CD4-positive, CD25-positive, alpha-beta regulatory T cell (primary cell): ENCODE results near the gene REPIN1. TPM values are rescaled to one million over a fixed set of nuclear protein-coding genes. Genes with fewer than 3 reads are reported as not detected.

Experiments used
- ATAC-seq, 2 donors: fragments of 150-1000 bp; cut with Tn5 transposase; one replicate each; pipeline ENCODE4 v1.10.0; 2021; ENCODE audit warnings: low read depth in 2 of 2, moderate number of reproducible peaks in 2 of 2, moderate library complexity in 1 of 2
- DNase-seq, 3 donors: peaks; one replicate each; pipeline versions ENCODE4 v3.0.0 to v3.0.0-alpha.2; 2012 to 2022; ENCODE audit warnings: mixed read lengths in 1 of 3
- H3K27ac ChIP-seq: one replicate; pipeline ENCODE4 v1.7.0; 2013; ENCODE audit warnings: mild to moderate bottlenecking, low read length; ENCODE audit not compliant: insufficient read depth, poor library complexity, severe bottlenecking
- H3K27me3 ChIP-seq: one replicate; pipeline ENCODE4 v1.7.0; 2013; ENCODE audit warnings: low read length; ENCODE audit not compliant: control insufficient read depth, insufficient read depth
- H3K36me3 ChIP-seq: one replicate; pipeline ENCODE4 v1.7.0; 2013; ENCODE audit warnings: mild to moderate bottlenecking, low read length, moderate library complexity; ENCODE audit not compliant: control insufficient read depth, insufficient read depth
- H3K4me1 ChIP-seq: 2 replicates; pipeline ENCODE4 v1.7.0; 2013; ENCODE audit warnings: mild to moderate bottlenecking, low read length; ENCODE audit not compliant: insufficient read depth, control insufficient read depth, poor library complexity, severe bottlenecking
- H3K4me3 ChIP-seq: one replicate; pipeline ENCODE4 v1.7.0; 2013; ENCODE audit warnings: low read depth, mild to moderate bottlenecking, low read length, moderate library complexity
- H3K9me3 ChIP-seq, 2 experiments: 1 replicate in 1 of 2; 2 replicates in 1 of 2; pipeline ENCODE4 v1.7.0; 2013; ENCODE audit warnings: low read length in 2 of 2, mild to moderate bottlenecking in 1 of 2, moderate library complexity in 1 of 2; ENCODE audit not compliant: control insufficient read depth in 2 of 2
- H3K27ac Mint-ChIP-seq, 3 donors: one replicate each; pipeline ENCODE4 v1.8.0; 2020 to 2022; ENCODE audit warnings: mild to moderate bottlenecking in 3 of 3, mixed read lengths in 3 of 3, moderate library complexity in 2 of 3
- H3K27me3 Mint-ChIP-seq: one replicate; pipeline ENCODE4 v1.8.0; 2022; ENCODE audit warnings: mild to moderate bottlenecking, mixed read lengths
- H3K36me3 Mint-ChIP-seq: one replicate; pipeline ENCODE4 v1.8.0; 2020; ENCODE audit warnings: mixed read lengths
- H3K4me1 Mint-ChIP-seq, 4 donors: one replicate each; pipeline ENCODE4 v1.8.0; 2020 to 2022; ENCODE audit warnings: mixed read lengths in 4 of 4, mild to moderate bottlenecking in 1 of 4
- H3K4me3 Mint-ChIP-seq, 4 donors: one replicate each; pipeline ENCODE4 v1.8.0; 2020 to 2022; ENCODE audit warnings: mild to moderate bottlenecking in 4 of 4, mixed read lengths in 4 of 4, moderate library complexity in 3 of 4
- H3K9me3 Mint-ChIP-seq, 7 donors: one replicate each; pipeline ENCODE4 v1.8.0; 2020 to 2022; ENCODE audit warnings: mixed read lengths in 7 of 7, mild to moderate bottlenecking in 3 of 7, moderate library complexity in 2 of 7
- polyA plus RNA-seq, 4 donors: library from polyadenylated mRNA; unstranded; fragments of 300-500 nt; fragmentation: Illumina TruSeq; gene quantifications; one replicate each; pipeline ENCODE4 v1.2.3, GENCODE V29; 2021
- total RNA-seq: library from RNA; stranded (reverse); gene quantifications from one replicate; pipeline ENCODE4 v1.2.3, GENCODE V29; 2022

Gene REPIN1
- total and polyA plus RNA-seq, 5 donors from 2014 or later: 22.5 to 40.3 (median 29.7) TPM

DNA sequence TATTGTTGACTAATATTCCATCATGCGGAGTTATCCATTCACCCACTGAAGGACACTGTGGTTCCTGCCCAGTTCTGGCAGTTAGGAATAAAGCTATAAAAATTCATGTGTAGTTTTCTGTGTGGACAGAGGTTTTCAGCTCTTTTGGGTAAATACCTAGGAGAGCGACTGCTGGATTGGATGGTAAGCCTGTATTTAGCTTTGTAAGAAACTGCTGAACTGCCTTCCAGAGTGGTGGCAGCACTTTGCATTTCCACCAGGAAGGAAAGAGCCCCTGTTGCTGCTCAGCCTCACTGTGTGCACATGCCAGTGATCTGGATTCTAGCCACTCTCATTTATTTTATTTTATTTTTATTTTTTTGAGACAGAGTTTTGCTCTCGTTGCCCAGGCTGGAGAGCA lies 24.7 kb downstream of the REPIN1 start:
- Histone ChIP-seq H3K4me1 (peaks cover 8% of the 10 kb centered on the region), H3K4me3 (no peak overlapping the region), H3K9me3 (no peaks in the 10 kb centered on the region), H3K27me3 (no peaks in the 10 kb centered on the region), H3K36me3 (no peaks in the 10 kb centered on the region), H3K27ac (no peak overlapping the region)
- no peaks in the 10 kb centered on the region for H3K27me3 Mint-ChIP-seq
- DNase-seq: no peak
- H3K36me3 Mint-ChIP-seq: peaks cover 10% of the 10 kb centered on the region
- H3K9me3 Mint-ChIP-seq: no peaks in the 10 kb centered on the region
- no peak overlapping the region for H3K27ac Mint-ChIP-seq
- peaks cover 8 to 18% (median 15%) of the 10 kb centered on the region in 4 donors for H3K4me1 Mint-ChIP-seq
- ATAC-seq: no peak
- no peak overlapping the region for H3K4me3 Mint-ChIP-seq

DNA sequence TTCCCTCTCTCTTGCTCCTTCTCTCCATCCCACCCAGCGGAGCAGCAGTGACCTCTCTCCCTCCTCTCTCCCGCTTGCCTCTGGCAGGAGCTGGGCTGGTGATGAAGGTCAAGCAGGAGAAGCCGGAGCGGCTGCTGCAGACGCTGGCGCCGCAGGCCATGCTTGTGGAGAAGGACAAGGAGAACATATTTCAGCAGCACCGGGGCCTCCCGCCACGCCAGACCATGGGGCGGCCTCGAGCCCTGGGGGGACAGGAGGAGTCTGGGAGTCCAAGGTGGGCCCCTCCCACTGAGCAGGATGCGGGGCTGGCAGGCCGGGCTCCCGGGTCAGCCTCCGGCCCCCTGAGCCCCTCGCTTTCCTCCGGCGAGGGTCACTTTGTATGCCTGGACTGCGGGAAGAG lies 27.8 kb downstream of the REPIN1 start:
- peaks cover 8% of the 10 kb centered on the region for H3K4me1 ChIP-seq
- Mint-ChIP-seq H3K4me1 (peaks cover 8 to 16% (median 14%) of the 10 kb centered on the region in 4 donors), H3K4me3 (peak overlapping the region in 1 of 4 donors; percentile 66), H3K9me3 (no peaks in the 10 kb centered on the region), H3K27me3 (no peaks in the 10 kb centered on the region), H3K27ac (no peak overlapping the region), H3K36me3 (peaks cover 3% of the 10 kb centered on the region)
- no peak overlapping the region for H3K27ac ChIP-seq
- no peaks in the 10 kb centered on the region for H3K27me3 ChIP-seq
- H3K36me3 ChIP-seq: no peaks in the 10 kb centered on the region
- H3K4me3 ChIP-seq: no peak overlapping the region
- DNase-seq (no peak), ATAC-seq (no peak)
- no peaks in the 10 kb centered on the region for H3K9me3 ChIP-seq

- peaks cover 8 to 16% (median 14%) of the 10 kb centered on the region in 4 donors for H3K4me1 Mint-ChIP-seq
- no peak overlapping the region for H3K4me3 Mint-ChIP-seq
- DNase-seq: no peak
- H3K27me3 Mint-ChIP-seq: no peaks in the 10 kb centered on the region
- peaks cover 8% of the 10 kb centered on the region for H3K4me1 ChIP-seq
- no peak for ATAC-seq
- no peaks in the 10 kb centered on the region for H3K9me3 Mint-ChIP-seq
- no peak overlapping the region for H3K4me3 ChIP-seq
- H3K36me3 ChIP-seq: no peaks in the 10 kb centered on the region
- peaks cover 3% of the 10 kb centered on the region for H3K36me3 Mint-ChIP-seq
- H3K27ac ChIP-seq: no peak overlapping the region
- H3K27me3 ChIP-seq: no peaks in the 10 kb centered on the region
- H3K9me3 ChIP-seq: no peaks in the 10 kb centered on the region
- H3K27ac Mint-ChIP-seq: no peak overlapping the region
These were observed 28.2 kb downstream of the REPIN1 start for GRCh38 chr7:150396851-150397260.

- no peak for ATAC-seq
- Histone ChIP-seq H3K27ac (no peak overlapping the region), H3K4me1 (peaks cover 8% of the 10 kb centered on the region), H3K36me3 (no peaks in the 10 kb centered on the region), H3K4me3 (no peak overlapping the region), H3K27me3 (no peaks in the 10 kb centered on the region), H3K9me3 (no peaks in the 10 kb centered on the region)
- Mint-ChIP-seq H3K36me3 (peaks cover 3% of the 10 kb centered on the region), H3K27ac (no peak overlapping the region), H3K4me1 (peaks cover 8 to 18% (median 14%) of the 10 kb centered on the region in 4 donors), H3K27me3 (no peaks in the 10 kb centered on the region), H3K4me3 (no peak overlapping the region), H3K9me3 (no peaks in the 10 kb centered on the region)
- no peak for DNase-seq
These were observed 28.9 kb downstream of the REPIN1 start for GRCh38 chr7:150397346-150398107.

DNA sequence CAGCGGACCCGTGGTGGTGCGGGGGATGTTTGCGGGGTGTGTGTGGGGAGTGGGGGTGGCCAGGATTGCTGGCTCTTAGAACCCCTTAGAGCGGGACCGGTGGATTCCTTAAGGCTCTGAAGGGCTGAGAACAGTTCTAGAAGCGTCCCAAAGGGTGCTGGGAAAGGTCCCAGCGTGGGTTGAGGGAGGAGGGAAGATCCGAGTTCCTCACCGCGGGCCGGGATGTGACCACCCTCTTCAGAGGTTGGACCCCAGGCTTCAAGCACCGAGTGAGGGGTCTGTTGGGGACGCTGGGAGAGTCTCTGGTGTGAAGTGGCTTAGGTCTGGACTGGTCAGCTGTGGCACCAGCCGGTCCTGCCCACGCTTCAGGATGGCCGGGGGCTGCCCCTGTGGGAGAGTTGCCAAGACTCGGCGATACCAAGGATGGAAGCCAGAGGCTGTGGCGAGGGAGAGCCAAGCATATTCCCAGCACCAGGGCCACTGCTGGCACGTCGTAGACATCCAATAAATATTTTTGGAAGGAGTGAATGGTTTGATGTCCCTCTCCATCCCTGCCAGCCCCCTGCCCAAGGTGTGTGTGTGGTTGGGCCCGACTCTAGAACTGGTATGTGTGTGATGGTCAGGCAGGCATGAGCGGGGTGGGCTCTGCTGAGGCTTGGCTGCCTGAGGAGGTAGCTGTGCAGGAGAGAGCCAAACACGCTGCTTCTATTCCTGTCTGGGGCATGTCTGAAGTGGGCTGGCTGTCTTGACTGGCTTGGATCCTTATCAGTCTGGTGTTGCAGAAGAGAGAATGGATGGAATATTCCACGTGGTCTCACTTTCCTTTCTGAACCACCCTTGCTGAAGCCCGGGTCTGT lies 29.7 kb downstream of the REPIN1 start:
- H3K27me3 Mint-ChIP-seq: no peaks in the 10 kb centered on the region
- H3K36me3 ChIP-seq: no peaks in the 10 kb centered on the region
- DNase-seq (no peak), ATAC-seq (no peak)
- H3K27me3 ChIP-seq: no peaks in the 10 kb centered on the region
- peaks cover 11 to 22% (median 15%) of the 10 kb centered on the region in 4 donors for H3K4me1 Mint-ChIP-seq
- H3K36me3 Mint-ChIP-seq: peaks cover 3% of the 10 kb centered on the region
- H3K4me3 Mint-ChIP-seq: no peak overlapping the region
- peaks cover 8% of the 10 kb centered on the region for H3K4me1 ChIP-seq
- H3K9me3 Mint-ChIP-seq: no peaks in the 10 kb centered on the region
- H3K27ac ChIP-seq: no peak overlapping the region
- no peak overlapping the region for H3K4me3 ChIP-seq
- H3K27ac Mint-ChIP-seq: no peak overlapping the region
- no peaks in the 10 kb centered on the region for H3K9me3 ChIP-seq

DNA sequence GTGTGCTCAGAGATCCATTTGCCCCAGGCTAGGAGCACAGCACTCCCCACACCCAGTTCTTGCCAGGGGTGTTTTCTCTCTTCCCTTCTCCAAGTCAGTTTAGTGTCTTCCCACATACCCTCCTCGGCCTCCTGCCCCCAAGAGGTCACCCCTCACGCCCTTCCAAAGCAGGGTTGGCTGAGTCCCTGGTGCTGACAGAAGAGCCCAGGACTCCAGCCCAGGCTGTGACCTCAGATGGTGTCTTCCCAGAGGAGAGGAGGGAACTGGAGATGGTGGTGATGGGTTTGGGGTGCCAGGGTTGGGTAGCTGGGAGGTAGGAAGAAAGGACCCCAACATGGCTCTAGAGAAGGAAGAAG lies 30.3 kb downstream of the REPIN1 start:
- H3K4me1 Mint-ChIP-seq: peaks cover 9 to 26% (median 17%) of the 10 kb centered on the region in 4 donors
- H3K4me3 Mint-ChIP-seq: no peak overlapping the region
- H3K36me3 Mint-ChIP-seq: peaks cover 3% of the 10 kb centered on the region
- peaks cover 12% of the 10 kb centered on the region for H3K4me1 ChIP-seq
- H3K27ac Mint-ChIP-seq: no peak overlapping the region
- no peaks in the 10 kb centered on the region for H3K9me3 ChIP-seq
- H3K27ac ChIP-seq: no peak overlapping the region
- H3K4me3 ChIP-seq: no peak overlapping the region
- no peaks in the 10 kb centered on the region for H3K9me3 Mint-ChIP-seq
- no peaks in the 10 kb centered on the region for H3K36me3 ChIP-seq
- H3K27me3 Mint-ChIP-seq: no peaks in the 10 kb centered on the region
- DNase-seq: no peak
- no peaks in the 10 kb centered on the region for H3K27me3 ChIP-seq
- ATAC-seq: no peak

DNA sequence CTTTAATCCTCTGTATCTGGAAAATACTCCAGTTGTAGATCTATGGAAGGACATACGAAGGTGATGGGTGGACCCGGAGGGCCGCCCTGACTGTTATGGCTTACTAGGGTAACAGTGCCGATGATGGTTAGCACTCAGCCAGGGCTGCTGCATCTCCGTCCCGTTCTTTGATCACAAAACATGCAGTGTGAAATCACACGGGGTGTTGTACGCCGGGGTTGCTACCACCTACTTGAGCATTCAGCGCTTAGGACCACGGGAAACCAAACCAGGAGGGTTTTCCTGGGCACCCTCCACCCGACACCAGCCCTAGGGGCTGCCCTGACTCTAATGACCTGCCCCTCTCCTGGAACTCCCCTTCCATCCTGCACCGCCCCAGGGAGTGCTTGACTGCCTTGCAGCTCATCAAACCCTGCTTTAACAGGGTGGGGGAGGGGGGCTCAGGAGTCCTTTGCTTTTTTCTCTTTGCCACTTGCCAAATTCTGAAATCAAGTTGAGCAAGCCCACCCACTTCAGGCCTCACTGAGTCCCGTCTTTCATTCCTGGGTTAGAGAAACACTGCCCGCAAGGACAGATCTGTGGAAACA lies 30.9 kb downstream of the REPIN1 start:
- H3K27ac Mint-ChIP-seq: no peak overlapping the region
- H3K4me1 ChIP-seq: peaks cover 18% of the 10 kb centered on the region
- DNase-seq: no peak

More for the DNA sequence above, 30.9 kb downstream of the REPIN1 start:
- Histone ChIP-seq H3K36me3 (no peaks in the 10 kb centered on the region), H3K27me3 (no peaks in the 10 kb centered on the region), H3K9me3 (no peaks in the 10 kb centered on the region), H3K27ac (no peak overlapping the region), H3K4me3 (no peak overlapping the region)
- Mint-ChIP-seq H3K9me3 (no peaks in the 10 kb centered on the region), H3K36me3 (peaks cover 3% of the 10 kb centered on the region), H3K4me1 (peaks cover 5 to 32% (median 20%) of the 10 kb centered on the region in 4 donors), H3K27me3 (no peaks in the 10 kb centered on the region), H3K4me3 (no peak overlapping the region)
- ATAC-seq: no peak
